WTC11 (cell line): ENCODE data around the gene C1orf226. TPM values are rescaled to one million over a fixed set of nuclear protein-coding genes. Genes with fewer than 3 reads are reported as not detected.

Experiments
- ATAC-seq: fragments of 200-7000 bp; cut with Tn5 transposase; 2 replicates; pipeline ENCODE4 v1.10.0; 2021; ENCODE audit warnings: mild to moderate bottlenecking, moderate library complexity
- CTCF ChIA-PET: fragments of 300-600 bp; sonication (Branson Sonifier 250); formaldehyde crosslinking; loops from one replicate; lab custom pipeline; 2021; ENCODE audit warnings: antibody characterized with exemption; lab: Charles Lee
- POLR2A ChIA-PET: fragments of 350-600 bp; sonication (Branson Sonifier 250); formaldehyde crosslinking; loops from one replicate; lab custom pipeline; 2021; ENCODE audit warnings: antibody characterized with exemption; lab: Charles Lee
- DNase-seq: peaks from one replicate; pipeline ENCODE4 v3.0.0; 2021; ENCODE audit warnings: low spot score
- H3K27ac Mint-ChIP-seq: 2 replicates; pipeline ENCODE4 v1.8.0; 2021; ENCODE audit warnings: mixed read lengths
- H3K27me3 Mint-ChIP-seq: 2 replicates; pipeline ENCODE4 v1.8.0; 2021; ENCODE audit warnings: low read depth, mild to moderate bottlenecking, moderate library complexity, mixed read lengths
- H3K36me3 Mint-ChIP-seq: 2 replicates; pipeline ENCODE4 v1.8.0; 2021; ENCODE audit warnings: mixed read lengths
- H3K4me1 Mint-ChIP-seq: 2 replicates; pipeline ENCODE4 v1.8.0; 2022; ENCODE audit warnings: mixed read lengths
- H3K4me3 Mint-ChIP-seq: 2 replicates; pipeline ENCODE4 v1.8.0; 2021; ENCODE audit warnings: mild to moderate bottlenecking, moderate library complexity, mixed read lengths
- H3K9me3 Mint-ChIP-seq: 2 replicates; pipeline ENCODE4 v1.8.0; 2021; ENCODE audit warnings: mixed read lengths
- AR ChIP-seq: fragments of 250-450 bp; sonication (Bioruptor Pico); IDR thresholded peaks from 2 replicates; pipeline ENCODE4 v1.9.0; 2021; ENCODE audit warnings: mild to moderate bottlenecking
- ATF3 ChIP-seq: sonication (generic); formaldehyde crosslinking; conservative IDR thresholded peaks from 2 replicates; pipeline ENCODE4 v1.8.1; 2022; ENCODE audit warnings: mild to moderate bottlenecking, missing genetic modification reagents
- E2F4 ChIP-seq: sonication (generic); formaldehyde crosslinking; IDR thresholded peaks from 2 replicates; pipeline ENCODE4 v1.8.1; 2022; ENCODE audit warnings: low read depth, mild to moderate bottlenecking, moderate library complexity, missing genetic modification reagents, borderline replicate concordance
- GTF2I ChIP-seq: fragments of 250-450 bp; sonication (Bioruptor Pico); conservative IDR thresholded peaks from 2 replicates; pipeline ENCODE4 v1.4.0; 2021; ENCODE audit warnings: mild to moderate bottlenecking
- OVOL2 ChIP-seq: fragments of 250-450 bp; sonication (Bioruptor Pico); IDR thresholded peaks from 2 replicates; pipeline ENCODE4 v1.9.0; 2021; ENCODE audit warnings: mild to moderate bottlenecking, borderline replicate concordance
- RELA ChIP-seq: sonication (generic); formaldehyde crosslinking; IDR thresholded peaks from 2 replicates; pipeline ENCODE4 v1.8.1; 2022; ENCODE audit warnings: missing genetic modification reagents, mild to moderate bottlenecking, borderline replicate concordance
- TCF7 ChIP-seq: sonication (generic); formaldehyde crosslinking; IDR thresholded peaks from 2 replicates; pipeline ENCODE4 v1.8.0; 2022; ENCODE audit warnings: mild to moderate bottlenecking, low read depth, missing genetic modification reagents, moderate library complexity
- ZNF423 ChIP-seq: fragments of 250-450 bp; sonication (Bioruptor Pico); IDR thresholded peaks from 2 replicates; pipeline ENCODE4 v2.1.2; 2022; ENCODE audit warnings: mild to moderate bottlenecking, moderate library complexity
- ZNF671 ChIP-seq: fragments of 250-450 bp; sonication (Bioruptor Pico); IDR thresholded peaks from 2 replicates; pipeline ENCODE4 v1.8.0; 2021; ENCODE audit warnings: mild to moderate bottlenecking
- total RNA-seq: library from RNA; stranded (reverse); gene quantifications from 3 replicates; pipeline ENCODE4 v1.2.3, GENCODE V29; 2021
- TF ChIP-seq, protein P1 (sequence below): fragments of 250-450 bp; sonication (Bioruptor Pico); conservative IDR thresholded peaks from 2 replicates; pipeline ENCODE4 v1.9.0; 2021; ENCODE audit warnings: mild to moderate bottlenecking
- TF ChIP-seq, protein P2 (sequence below): sonication (generic); formaldehyde crosslinking; IDR thresholded peaks from 2 replicates; pipeline ENCODE4 v1.8.1; 2023; ENCODE audit warnings: mild to moderate bottlenecking, missing genetic modification reagents, borderline replicate concordance
- TF ChIP-seq, protein P3 (sequence below): fragments of 250-450 bp; sonication (Bioruptor Pico); IDR thresholded peaks from 2 replicates; pipeline ENCODE4 v1.9.0; 2021; ENCODE audit warnings: mild to moderate bottlenecking

The C1orf226 gene
- total RNA-seq, 1 experiment from 2014 or later: 21.4 TPM

DNA sequence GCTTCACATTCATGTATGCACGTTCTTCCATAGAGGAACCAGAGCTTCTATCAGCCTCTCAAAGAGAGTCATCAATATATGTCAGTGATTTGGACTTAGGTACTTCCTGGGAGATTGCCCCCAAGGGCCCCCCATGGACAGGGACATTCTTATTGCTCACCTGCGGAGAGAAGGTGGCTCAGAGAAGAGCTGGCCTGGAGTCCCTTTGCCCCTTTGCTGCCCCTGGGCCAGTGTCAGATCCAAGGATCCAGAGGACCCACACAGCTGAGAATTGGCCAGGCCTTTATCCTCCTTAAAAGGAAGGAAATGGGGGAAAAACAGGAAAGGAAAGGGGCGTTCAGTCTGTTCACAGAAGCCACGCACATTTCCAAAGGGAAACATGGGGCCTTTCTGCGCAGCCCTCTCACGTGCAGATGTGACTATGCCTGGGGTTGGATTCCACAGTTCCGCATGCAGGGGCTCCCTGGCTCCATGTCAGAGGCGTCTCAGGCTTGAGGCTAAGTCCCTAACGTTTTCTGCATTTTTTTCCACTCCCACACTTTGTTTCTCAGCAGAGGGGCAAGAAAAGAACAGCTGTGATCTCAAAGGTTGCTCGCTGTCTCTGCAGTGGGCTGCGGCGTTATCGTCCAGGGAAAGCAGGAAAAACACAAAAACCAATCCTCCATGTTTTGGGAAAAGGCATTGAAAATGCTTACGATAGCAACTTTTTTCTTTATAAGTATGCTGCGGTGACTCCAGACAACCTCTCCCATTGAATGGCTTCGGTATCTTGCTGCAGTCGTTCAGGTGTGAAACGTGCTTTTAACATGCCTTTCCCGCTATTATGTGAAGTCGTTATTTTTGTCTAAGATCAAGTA is 5.9 kb downstream of the C1orf226 start:
- ATAC-seq (no peak), DNase-seq (no peak)
- H3K27ac Mint-ChIP-seq: no peak overlapping the region
- no peak overlapping the region for H3K4me3 Mint-ChIP-seq
- ChIA-PET POLR2A (no interaction called here), CTCF (interaction anchor here (1.2 to 1.3 kb wide), 2 partner anchors 30 to 331 kb away, joined by 6 to 8 read pairs; no protein-coding TSS in a partner anchor)
- H3K36me3 Mint-ChIP-seq: peaks cover 23% of the 10 kb centered on the region
- TF ChIP-seq ATF3 (CRISPR knock-in tag) (no peak), E2F4 (no peak), OVOL2 (CRISPR knock-in tag) (no peak)
- no peaks in the 10 kb centered on the region for H3K27me3 Mint-ChIP-seq
- no peaks in the 10 kb centered on the region for H3K9me3 Mint-ChIP-seq
- peaks cover 28% of the 10 kb centered on the region for H3K4me1 Mint-ChIP-seq

DNA sequence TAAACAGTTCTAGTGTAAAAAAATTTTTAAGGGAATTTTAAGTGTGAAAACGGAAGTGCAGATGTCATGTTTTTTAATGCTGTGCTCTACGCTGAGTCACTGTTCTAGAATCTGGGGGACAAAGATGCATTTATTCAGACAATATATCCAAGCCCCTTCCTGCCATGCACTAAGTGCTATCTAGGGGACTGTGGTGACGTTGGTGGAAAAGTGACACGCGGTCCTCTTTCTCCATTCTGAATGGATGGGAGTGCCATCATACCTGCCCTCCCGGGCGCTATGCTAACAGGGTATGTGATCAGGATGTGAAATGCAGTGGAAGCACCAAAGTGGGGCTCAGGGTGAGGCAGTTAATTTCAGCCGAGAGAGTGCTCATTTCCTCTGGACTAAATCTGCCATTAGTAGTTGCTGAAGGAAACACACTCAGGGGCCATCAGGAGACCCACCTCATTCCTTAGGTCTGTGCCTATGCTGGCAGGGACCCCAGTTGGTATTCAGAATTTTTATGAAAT is 6.6 kb downstream of the C1orf226 start:
- no peak overlapping the region for H3K4me3 Mint-ChIP-seq
- TF ChIP-seq, protein P1, sequence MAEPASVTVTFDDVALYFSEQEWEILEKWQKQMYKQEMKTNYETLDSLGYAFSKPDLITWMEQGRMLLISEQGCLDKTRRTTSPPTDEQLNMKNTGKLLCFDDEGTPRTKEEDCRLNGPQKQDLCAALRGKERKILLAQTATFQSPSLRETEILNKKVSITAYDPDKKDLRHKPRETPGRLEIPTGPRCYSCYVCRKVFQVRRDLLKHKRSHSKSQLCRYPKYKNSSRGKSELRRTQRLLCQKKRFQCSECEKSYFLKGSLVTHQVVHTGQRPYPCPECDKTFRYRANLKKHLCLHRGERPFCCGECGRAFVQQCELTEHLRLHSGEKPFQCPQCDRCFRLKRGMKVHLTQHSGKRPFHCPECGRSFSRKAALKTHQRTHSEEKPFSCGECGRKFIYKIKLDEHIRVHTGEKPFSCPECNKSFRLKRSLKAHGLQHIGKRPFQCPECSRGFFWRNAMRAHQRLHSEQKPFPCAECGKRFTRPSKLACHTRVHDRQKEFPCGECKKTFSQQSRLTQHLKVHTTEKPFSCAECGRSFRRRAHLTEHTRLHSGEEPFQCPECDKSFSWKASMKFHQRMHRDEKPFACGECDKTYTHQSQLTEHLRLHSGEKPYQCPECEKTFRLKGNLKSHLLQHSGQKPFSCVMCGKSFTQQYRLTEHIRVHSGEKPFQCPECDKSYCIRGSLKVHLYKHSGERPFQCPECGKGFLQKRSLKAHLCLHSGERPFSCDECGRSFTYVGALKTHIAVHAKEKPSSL (CRISPR knock-in tag): no peak
- TF ChIP-seq, protein P2, sequence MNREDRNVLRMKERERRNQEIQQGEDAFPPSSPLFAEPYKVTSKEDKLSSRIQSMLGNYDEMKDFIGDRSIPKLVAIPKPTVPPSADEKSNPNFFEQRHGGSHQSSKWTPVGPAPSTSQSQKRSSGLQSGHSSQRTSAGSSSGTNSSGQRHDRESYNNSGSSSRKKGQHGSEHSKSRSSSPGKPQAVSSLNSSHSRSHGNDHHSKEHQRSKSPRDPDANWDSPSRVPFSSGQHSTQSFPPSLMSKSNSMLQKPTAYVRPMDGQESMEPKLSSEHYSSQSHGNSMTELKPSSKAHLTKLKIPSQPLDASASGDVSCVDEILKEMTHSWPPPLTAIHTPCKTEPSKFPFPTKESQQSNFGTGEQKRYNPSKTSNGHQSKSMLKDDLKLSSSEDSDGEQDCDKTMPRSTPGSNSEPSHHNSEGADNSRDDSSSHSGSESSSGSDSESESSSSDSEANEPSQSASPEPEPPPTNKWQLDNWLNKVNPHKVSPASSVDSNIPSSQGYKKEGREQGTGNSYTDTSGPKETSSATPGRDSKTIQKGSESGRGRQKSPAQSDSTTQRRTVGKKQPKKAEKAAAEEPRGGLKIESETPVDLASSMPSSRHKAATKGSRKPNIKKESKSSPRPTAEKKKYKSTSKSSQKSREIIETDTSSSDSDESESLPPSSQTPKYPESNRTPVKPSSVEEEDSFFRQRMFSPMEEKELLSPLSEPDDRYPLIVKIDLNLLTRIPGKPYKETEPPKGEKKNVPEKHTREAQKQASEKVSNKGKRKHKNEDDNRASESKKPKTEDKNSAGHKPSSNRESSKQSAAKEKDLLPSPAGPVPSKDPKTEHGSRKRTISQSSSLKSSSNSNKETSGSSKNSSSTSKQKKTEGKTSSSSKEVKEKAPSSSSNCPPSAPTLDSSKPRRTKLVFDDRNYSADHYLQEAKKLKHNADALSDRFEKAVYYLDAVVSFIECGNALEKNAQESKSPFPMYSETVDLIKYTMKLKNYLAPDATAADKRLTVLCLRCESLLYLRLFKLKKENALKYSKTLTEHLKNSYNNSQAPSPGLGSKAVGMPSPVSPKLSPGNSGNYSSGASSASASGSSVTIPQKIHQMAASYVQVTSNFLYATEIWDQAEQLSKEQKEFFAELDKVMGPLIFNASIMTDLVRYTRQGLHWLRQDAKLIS: no peak
- TF ChIP-seq GTF2I (CRISPR knock-in tag) (no peak), RELA (CRISPR knock-in tag) (no peak), TCF7 (CRISPR knock-in tag) (no peak), ZNF423 (CRISPR knock-in tag) (no peak), ZNF671 (CRISPR knock-in tag) (no peak), AR (CRISPR knock-in tag) (no peak)
- TF ChIP-seq, protein P3, sequence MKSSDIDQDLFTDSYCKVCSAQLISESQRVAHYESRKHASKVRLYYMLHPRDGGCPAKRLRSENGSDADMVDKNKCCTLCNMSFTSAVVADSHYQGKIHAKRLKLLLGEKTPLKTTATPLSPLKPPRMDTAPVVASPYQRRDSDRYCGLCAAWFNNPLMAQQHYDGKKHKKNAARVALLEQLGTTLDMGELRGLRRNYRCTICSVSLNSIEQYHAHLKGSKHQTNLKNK (CRISPR knock-in tag): no peak
- H3K4me1 Mint-ChIP-seq: peaks cover 28% of the 10 kb centered on the region
- no peaks in the 10 kb centered on the region for H3K9me3 Mint-ChIP-seq
- H3K27me3 Mint-ChIP-seq: no peaks in the 10 kb centered on the region
- POLR2A ChIA-PET: no interaction called here
- H3K27ac Mint-ChIP-seq: no peak overlapping the region
- peaks cover 18% of the 10 kb centered on the region for H3K36me3 Mint-ChIP-seq
- CTCF ChIA-PET: interaction anchor here (3.8 kb wide), 1 partner anchor 332 kb away, joined by 50 read pairs; no protein-coding TSS in a partner anchor
- DNase-seq (no peak), ATAC-seq (no peak)
